ENCODE measurements around the gene PIK3C2B.

The PIK3C2B gene

GRCh38 chr1:204462229-204462561 lies 32.4 kb downstream of the PIK3C2B start:
- Histone ChIP-seq H3K36me3 (ENCODE audit: control insufficient read depth, insufficient read depth, low read length) (no peaks in the 10 kb centered on the region), H3K9ac (no peak overlapping the region), H3K4me2 (ENCODE audit: low read length) (no peak overlapping the region), H3K27ac (peak overlapping the region; percentile 51), H2AFZ (no peak overlapping the region), H3K9me3 (ENCODE audit: control insufficient read depth, low read length) (no peaks in the 10 kb centered on the region), H3K4me3 (ENCODE audit: low read depth, low read length) (no peak overlapping the region), H3K27me3 (ENCODE audit: control insufficient read depth, insufficient read depth, low read length) (no peaks in the 10 kb centered on the region), H3K4me1 (no peaks in the 10 kb centered on the region), H3K79me2 (no peaks in the 10 kb centered on the region)
- no peak for TF ChIP-seq CTCF (IDR thresholded peaks at IDR 0.05)

- Histone ChIP-seq H3K4me2 (ENCODE audit: low read length) (no peak overlapping the region), H3K27me3 (ENCODE audit: control insufficient read depth, insufficient read depth, low read length) (no peaks in the 10 kb centered on the region), H3K79me2 (no peaks in the 10 kb centered on the region), H3K36me3 (ENCODE audit: control insufficient read depth, insufficient read depth, low read length) (no peaks in the 10 kb centered on the region), H3K4me1 (no peaks in the 10 kb centered on the region), H3K9ac (no peak overlapping the region), H3K27ac (peak overlapping the region; percentile 51), H3K4me3 (ENCODE audit: low read depth, low read length) (no peak overlapping the region), H3K9me3 (ENCODE audit: control insufficient read depth, low read length) (no peaks in the 10 kb centered on the region), H2AFZ (no peak overlapping the region)
- no peak for TF ChIP-seq CTCF (IDR thresholded peaks at IDR 0.05)
Measured at GRCh38 chr1:204461331-204462228, 33.0 kb downstream of the PIK3C2B start.

GRCh38 chr1:204460346-204460745 lies 34.3 kb downstream of the PIK3C2B start:
- H3K4me1 ChIP-seq = no peaks in the 10 kb centered on the region
- H2AFZ ChIP-seq = no peak overlapping the region
- H3K79me2 ChIP-seq = no peaks in the 10 kb centered on the region
- H3K4me3 ChIP-seq (ENCODE audit: low read depth, low read length) = no peak overlapping the region
- H3K9ac ChIP-seq = no peak overlapping the region
- no peaks in the 10 kb centered on the region for H3K9me3 ChIP-seq (ENCODE audit: control insufficient read depth, low read length)
- no peak overlapping the region for H3K4me2 ChIP-seq (ENCODE audit: low read length)
- H3K36me3 ChIP-seq (ENCODE audit: control insufficient read depth, insufficient read depth, low read length) = no peaks in the 10 kb centered on the region
- peak overlapping the region; percentile 24 for H3K27ac ChIP-seq
- no peaks in the 10 kb centered on the region for H3K27me3 ChIP-seq (ENCODE audit: control insufficient read depth, insufficient read depth, low read length)
- no peak for TF ChIP-seq CTCF (IDR thresholded peaks at IDR 0.05)

GRCh38 chr1:204459706-204460105 lies 34.9 kb downstream of the PIK3C2B start:
- no peaks in the 10 kb centered on the region for H3K79me2 ChIP-seq
- H2AFZ ChIP-seq = no peak overlapping the region
- no peak for TF ChIP-seq CTCF (IDR thresholded peaks at IDR 0.05)
- no peak overlapping the region for H3K4me3 ChIP-seq (ENCODE audit: low read depth, low read length)
- H3K9me3 ChIP-seq (ENCODE audit: control insufficient read depth, low read length) = no peaks in the 10 kb centered on the region
- no peak overlapping the region for H3K27ac ChIP-seq
- H3K4me1 ChIP-seq = no peaks in the 10 kb centered on the region
- no peaks in the 10 kb centered on the region for H3K36me3 ChIP-seq (ENCODE audit: control insufficient read depth, insufficient read depth, low read length)
- H3K27me3 ChIP-seq (ENCODE audit: control insufficient read depth, insufficient read depth, low read length) = no peaks in the 10 kb centered on the region
- H3K9ac ChIP-seq = no peak overlapping the region
- H3K4me2 ChIP-seq (ENCODE audit: low read length) = no peak overlapping the region

GRCh38 chr1:204457666-204458065 lies 36.9 kb downstream of the PIK3C2B start:
- Histone ChIP-seq H3K4me3 (ENCODE audit: low read depth, low read length) (no peak overlapping the region), H3K9ac (no peak overlapping the region), H3K4me1 (no peaks in the 10 kb centered on the region), H3K36me3 (ENCODE audit: control insufficient read depth, insufficient read depth, low read length) (no peaks in the 10 kb centered on the region), H3K9me3 (ENCODE audit: control insufficient read depth, low read length) (no peaks in the 10 kb centered on the region), H3K79me2 (no peaks in the 10 kb centered on the region), H3K27me3 (ENCODE audit: control insufficient read depth, insufficient read depth, low read length) (no peaks in the 10 kb centered on the region), H3K4me2 (ENCODE audit: low read length) (no peak overlapping the region), H3K27ac (no peak overlapping the region), H2AFZ (no peak overlapping the region)
- TF ChIP-seq CTCF (IDR thresholded peaks at IDR 0.05) = no peak

Measured in parathyroid adenoma (tissue), 2 donors.